Ovary (tissue), 3 donors: ENCODE data around the gene SNTA1.
A peak's percentile ranks its signal among the peaks of the same experiment; 100 is the strongest.

Experiments used
- EP300 ChIP-seq: sonication (generic); formaldehyde crosslinking; IDR thresholded peaks from one replicate; pipeline ENCODE4 v1.6.1; 2017; ENCODE audit warnings: antibody characterized with exemption
- POLR2A ChIP-seq: fragments of 450-650 bp; IDR thresholded peaks from one replicate; pipeline ENCODE4 v1.6.1; 2017; ENCODE audit warnings: antibody characterized with exemption, mild to moderate bottlenecking, moderate library complexity
- TF ChIP-seq, protein P1 (sequence below), 3 donors: fragments of 450-650 bp in 2 of 3; fragments of 200-600 bp in 1 of 3; IDR thresholded peaks; one replicate each; pipeline versions ENCODE4 v1.5.1 to v1.8.0; 2016 to 2022; ENCODE audit warnings: antibody characterized with exemption in 3 of 3, mild to moderate bottlenecking in 1 of 3
- donor health status: DM: no; HTN: no; CAD: no.

DNA sequence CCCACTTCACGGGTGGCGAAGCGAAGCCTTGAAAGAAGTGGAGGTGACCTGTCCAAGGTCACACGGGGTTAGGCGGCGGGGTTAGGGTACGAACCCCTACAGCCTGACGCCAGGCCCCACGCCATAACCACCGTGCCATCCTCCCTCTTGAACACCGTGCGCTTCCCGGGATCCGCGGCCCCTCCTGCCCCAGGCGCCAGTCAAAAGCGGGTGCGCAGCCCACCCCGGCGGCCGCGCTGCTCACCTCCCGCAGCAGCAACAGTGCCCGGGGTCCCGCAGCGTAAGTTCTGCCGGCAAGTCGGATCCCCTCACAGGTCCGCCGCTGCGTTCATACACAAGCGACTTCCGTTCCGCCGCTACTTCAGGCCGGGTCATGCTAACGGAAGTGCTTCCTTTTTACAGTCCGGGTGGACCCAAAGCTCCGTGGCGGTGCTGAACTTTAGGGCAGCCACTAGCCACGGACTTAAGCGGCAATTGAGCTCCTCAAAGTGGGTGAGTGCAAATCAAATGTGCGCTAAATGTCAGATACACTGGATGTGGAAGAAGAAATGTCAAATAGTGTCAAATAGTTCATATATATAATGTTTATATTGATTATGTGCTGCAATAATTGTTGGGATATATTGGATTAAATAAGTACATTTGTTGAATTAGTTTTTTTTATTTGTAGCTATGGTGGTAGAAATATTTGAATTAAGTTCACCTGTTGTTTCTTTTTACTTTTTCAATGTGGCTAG is 42.2 kb downstream of the SNTA1 start, which contains the start of gene CDK5RAP1:
- TF ChIP-seq, protein P1, sequence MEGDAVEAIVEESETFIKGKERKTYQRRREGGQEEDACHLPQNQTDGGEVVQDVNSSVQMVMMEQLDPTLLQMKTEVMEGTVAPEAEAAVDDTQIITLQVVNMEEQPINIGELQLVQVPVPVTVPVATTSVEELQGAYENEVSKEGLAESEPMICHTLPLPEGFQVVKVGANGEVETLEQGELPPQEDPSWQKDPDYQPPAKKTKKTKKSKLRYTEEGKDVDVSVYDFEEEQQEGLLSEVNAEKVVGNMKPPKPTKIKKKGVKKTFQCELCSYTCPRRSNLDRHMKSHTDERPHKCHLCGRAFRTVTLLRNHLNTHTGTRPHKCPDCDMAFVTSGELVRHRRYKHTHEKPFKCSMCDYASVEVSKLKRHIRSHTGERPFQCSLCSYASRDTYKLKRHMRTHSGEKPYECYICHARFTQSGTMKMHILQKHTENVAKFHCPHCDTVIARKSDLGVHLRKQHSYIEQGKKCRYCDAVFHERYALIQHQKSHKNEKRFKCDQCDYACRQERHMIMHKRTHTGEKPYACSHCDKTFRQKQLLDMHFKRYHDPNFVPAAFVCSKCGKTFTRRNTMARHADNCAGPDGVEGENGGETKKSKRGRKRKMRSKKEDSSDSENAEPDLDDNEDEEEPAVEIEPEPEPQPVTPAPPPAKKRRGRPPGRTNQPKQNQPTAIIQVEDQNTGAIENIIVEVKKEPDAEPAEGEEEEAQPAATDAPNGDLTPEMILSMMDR (IDR thresholded peaks at IDR 0.05): no peak
- peak; percentile 49 for TF ChIP-seq POLR2A
- TF ChIP-seq EP300: no peak
